CD4-positive, alpha-beta T cell treated with Interleukin-6 at 100 ng/mL for 8 hours (primary cell): ENCODE data around the gene PTPN13.

Source experiments
- DNase-seq: peaks from one replicate; pipeline ENCODE4 v3.0.0-alpha.2; 2020; ENCODE audit warnings: mixed read lengths, low spot score

Gene PTPN13, protein sequence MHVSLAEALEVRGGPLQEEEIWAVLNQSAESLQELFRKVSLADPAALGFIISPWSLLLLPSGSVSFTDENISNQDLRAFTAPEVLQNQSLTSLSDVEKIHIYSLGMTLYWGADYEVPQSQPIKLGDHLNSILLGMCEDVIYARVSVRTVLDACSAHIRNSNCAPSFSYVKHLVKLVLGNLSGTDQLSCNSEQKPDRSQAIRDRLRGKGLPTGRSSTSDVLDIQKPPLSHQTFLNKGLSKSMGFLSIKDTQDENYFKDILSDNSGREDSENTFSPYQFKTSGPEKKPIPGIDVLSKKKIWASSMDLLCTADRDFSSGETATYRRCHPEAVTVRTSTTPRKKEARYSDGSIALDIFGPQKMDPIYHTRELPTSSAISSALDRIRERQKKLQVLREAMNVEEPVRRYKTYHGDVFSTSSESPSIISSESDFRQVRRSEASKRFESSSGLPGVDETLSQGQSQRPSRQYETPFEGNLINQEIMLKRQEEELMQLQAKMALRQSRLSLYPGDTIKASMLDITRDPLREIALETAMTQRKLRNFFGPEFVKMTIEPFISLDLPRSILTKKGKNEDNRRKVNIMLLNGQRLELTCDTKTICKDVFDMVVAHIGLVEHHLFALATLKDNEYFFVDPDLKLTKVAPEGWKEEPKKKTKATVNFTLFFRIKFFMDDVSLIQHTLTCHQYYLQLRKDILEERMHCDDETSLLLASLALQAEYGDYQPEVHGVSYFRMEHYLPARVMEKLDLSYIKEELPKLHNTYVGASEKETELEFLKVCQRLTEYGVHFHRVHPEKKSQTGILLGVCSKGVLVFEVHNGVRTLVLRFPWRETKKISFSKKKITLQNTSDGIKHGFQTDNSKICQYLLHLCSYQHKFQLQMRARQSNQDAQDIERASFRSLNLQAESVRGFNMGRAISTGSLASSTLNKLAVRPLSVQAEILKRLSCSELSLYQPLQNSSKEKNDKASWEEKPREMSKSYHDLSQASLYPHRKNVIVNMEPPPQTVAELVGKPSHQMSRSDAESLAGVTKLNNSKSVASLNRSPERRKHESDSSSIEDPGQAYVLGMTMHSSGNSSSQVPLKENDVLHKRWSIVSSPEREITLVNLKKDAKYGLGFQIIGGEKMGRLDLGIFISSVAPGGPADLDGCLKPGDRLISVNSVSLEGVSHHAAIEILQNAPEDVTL (N-terminal part only)

DNA sequence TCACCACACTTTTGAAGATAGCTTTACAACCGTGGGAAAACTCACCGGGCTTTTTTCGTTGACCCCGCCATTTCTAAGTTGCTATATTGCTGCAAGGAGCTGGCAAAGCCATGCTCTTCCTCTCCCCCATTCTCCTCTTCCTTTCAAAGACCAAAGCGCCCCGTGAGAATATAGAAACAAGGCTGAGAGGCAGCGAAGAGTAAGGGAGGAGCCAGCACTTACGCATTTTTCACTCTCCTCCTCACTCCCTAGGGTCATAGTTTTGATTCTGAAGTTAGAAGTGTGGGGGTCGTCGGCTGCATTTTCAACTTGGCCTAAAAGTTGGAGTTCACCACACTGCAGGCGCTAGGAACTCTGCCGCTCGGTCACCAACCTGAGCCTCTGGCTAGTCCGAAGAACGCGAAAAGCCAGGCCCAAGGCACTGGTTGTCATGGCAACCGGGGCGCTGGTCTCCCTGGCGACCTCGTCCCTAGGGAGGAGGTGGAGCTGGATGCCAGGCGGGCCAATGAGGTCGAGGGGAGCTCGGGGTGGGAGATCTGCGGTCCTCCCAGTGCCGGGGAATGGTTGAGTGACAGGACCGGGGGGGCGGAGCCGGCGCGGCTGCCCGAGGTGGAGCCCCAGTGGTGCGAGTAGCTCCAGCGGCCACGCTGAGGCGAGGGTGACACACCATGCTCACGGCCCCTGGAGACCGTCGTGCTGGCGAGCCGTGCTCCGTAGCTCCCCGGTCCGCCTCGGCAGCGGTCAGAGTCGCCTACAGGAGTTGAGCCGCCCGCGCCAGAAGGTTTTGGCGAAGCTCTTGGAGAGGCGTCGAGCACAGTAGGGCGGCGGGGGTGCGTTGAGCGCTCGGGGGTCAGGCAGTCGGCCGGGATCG lies at the start of gene PTPN13:
PTPN13 (plus strand) TSS at position 628 of the 871 bp plus-strand sequence. CDS start 40,942 bp downstream, outside the sequence.
- DNase-seq = peak; percentile 79

DNA sequence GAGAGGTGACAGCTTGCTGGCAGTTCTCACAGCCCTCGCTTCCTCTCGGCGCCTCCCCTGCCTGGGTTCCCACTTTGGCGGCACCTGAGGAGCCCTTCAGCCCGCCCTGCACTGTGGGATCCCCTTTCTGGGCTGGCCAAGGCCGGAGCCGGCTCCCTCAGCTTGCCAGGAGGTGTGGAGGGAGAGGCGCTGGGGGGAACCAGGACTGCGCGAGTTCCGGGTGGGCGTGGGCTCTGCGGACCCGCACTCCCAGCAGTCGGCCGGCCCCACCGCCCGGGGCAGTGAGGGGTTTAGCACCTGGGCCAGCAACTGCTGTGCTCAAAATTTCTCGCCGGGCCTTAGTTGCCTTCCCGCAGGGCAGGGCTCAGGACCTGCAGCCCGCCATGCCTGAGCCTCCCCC lies 47.0 kb upstream of the PTPN13 start:
- no peak for DNase-seq

DNA sequence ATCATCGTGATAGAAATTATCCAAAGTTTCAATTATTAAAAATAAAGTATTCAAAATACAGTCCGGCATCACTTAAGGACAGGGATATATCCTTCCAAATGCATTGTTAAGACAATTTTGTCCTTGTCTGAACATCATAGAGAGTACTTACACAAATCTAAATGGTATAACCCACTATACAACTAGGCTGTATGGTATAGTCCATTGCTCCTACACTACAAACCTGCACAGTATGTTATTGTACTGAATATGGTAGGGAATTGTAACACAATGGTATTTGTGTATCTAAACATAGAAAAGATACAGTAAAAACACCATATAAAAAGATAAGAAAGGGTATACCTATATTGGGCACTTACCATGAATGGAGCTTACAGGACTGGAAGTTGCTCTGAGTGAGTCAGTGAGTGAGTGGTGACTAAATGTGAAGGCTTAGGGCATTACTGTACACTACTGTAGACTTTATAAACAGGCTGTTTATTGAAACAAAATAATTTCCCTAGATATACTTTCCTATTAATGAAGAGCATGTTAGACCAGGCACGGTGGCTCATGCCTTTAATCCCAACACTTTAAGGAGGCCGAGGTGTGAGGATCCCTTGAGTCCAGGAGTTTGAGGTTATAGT lies 44.8 kb upstream of the PTPN13 start:
- no peak for DNase-seq

DNA sequence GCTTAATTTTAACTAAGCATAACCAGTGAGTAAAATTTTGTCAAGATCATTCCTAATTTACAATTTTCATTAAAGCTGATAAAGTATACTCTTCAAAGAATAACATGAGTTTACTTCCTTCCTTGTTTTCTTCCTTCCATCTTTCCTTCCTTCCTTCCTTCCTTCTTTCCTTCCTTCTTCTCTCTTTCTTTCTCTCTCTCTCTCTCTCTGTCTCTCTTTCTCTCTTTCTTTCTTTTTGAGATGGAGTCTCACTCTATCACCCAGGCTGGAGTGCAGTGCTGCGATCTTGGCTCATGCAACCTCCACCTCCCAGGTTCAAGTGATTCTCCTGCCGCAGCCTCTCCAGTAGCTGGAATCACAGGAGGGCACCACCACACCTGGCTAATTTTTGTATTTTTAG lies 42.7 kb upstream of the PTPN13 start:
- no peak for DNase-seq

DNA sequence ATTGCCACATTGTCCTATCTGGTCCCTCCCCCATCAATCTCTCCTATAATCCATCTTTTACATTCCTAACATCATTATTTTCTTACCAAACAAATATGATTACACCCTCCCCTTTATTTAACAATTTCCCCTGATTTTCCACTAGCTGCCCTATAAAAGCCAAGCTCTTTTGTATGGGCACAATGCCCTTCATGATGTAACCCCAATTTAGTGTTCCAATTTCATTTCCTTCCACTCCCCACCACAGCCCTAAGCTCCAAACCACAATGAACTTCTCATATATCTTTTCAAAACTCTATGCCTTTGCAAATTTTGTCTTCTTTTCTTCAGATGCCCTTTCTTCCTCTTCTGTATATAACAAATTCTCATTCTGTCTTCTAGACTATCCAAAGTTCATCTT lies 39.5 kb upstream of the PTPN13 start:
- DNase-seq = peak; percentile 7

DNA sequence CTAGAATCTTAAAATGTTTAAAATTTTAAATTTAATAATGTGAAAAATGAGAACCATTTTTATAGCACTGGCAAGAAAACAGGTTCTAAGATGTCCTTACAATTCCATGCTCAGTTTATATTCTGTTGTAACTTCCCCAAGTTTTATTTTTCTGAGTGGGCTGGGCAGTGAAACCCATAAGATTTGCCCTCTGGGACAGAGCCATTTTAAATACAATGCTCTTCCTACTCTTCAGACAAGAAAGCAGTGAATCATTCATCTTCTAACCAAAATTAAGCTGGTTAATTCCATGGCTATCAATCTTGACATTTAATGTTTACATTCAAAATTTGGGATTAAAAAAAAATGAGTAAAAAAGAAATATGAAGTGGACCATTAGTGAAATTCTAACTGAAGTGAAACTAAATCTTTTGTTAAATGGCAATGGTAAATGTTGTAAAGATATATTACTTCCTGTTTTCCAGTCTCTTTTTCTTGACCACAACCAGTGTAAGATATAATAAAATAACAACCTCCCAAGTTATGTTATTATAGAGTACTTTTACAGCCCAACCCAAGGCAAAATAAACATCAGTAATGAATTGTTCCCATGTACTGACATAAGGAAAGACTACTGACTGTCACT lies 37.2 kb upstream of the PTPN13 start:
- no peak for DNase-seq

DNA sequence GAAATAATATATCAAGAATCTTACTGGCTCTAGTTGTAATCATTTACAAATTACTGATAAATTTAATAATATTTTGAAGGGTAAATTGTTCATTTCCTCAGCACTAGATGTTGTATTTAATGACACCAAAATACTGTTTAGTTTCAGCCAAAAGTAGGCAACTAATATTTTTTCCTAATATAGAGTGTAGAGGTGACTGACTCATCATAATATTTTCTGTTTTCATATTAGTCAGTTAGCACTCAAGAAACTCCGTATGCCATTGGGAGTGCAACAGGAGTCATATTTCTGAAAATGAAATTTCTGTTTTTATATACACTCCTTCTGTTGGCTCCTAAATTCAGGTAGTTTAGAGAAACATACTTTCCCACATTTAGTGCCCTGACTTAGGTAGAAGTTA lies 36.6 kb upstream of the PTPN13 start:
- DNase-seq = no peak

DNA sequence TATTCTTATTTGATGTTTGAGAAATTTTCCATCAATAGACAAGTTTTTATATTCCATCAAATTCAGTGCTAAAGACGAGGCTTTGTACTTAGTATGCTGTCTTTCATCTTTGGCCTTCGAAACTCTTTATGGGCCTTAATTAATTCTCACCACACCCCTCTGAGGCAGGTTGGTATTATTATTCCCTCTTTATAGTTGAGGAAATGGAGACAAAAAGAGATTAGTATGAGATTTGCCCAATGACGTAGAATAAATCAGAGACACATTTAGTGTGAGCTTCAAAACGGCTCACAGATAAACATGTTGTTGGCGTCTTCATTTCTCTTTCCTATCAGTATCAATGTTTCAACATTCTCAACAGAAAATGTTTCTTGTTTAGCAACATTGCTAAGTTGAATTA lies 35.9 kb upstream of the PTPN13 start:
- no peak for DNase-seq

DNA sequence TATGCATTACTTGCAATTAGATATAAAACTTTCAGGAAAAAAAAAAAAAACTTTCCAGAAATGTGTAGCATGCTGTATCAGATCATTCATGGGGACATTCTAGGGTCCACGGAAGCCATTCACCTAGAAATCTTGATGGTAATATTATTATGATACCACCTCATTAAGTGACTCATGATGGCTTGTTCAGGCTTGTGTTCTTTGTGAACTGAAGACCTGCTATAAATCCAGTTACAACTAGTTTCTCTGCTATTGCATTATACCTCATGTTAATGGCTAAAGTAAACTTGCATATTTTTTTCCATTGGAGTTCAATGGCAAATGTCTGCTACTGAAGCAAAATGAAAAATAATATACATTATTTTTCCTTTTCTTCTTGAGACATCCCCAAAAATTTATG lies 35.3 kb upstream of the PTPN13 start:
- DNase-seq = no peak

DNA sequence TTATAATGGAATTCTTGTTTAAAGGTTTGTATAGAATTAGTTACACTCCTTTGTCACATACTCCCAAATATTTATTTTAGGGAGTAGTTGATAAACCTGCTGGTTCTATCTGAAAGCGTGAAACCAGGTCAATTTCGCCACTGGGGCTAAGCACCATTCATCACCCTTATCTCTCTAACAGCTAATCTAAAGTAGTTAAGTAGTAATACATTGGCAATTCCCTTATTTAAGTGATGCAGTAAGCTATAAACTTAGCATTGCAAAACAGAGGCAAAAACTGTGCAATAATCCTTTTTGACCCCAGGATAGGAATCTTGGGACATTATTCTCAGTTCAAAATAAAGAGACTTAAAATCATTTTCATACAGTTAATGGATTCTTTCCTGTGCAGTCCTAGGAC lies 33.7 kb upstream of the PTPN13 start:
- no peak for DNase-seq

DNA sequence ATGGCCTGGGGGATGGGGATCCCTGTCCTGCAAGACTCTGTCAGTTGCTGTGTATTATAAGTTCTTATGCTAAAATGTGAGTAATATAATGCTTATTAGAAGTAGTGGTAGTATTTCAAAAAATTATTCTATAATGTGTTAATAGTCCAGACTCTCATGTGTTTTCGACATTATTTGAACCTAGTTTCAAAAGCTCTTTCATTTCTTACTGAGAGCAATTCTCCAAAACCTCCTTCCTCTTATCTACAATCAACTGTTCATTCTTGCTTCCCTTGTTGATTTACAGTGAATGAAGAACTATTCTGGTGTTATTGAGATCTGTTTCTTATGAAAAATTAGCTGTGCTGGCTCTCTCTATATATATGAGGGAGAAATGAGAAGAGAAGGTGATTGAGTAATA lies 32.9 kb upstream of the PTPN13 start:
- no peak for DNase-seq

DNA sequence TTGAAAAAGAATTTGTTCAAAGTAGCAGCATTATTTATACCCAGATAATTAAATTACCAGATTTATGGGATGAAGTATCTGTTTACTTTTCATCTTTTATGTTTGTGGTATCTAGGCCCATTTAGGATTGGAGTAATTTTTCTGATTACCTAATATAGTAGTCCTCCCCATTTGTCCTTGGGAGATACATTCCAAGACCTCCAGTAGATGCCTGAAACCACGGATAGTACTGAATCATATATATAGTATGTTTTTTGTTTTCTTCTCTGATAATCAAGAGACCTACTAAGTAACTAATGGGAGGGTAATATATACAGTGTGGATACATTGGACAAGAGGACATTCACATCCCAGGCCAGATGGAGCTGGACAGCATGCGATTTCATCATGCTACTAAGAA lies 30.7 kb upstream of the PTPN13 start:
- no peak for DNase-seq

DNA sequence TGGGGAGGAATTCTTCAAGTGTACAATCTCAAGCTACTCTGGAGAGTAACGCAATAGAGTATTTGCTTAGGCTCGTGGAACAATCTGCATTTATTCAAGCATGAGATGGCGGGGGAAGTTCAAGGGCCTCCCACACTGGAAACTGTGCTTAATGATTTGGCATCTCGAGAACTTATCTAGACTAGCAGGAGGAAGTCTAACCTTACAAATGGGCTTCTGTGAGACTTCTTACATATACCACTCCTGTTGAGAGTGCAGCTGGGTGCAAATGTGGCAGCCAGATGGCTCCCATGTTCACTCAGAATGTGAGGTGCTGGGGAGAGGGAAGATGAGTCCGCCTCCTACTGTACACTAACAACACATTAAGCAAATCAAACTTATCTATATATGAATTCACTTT lies 29.3 kb upstream of the PTPN13 start:
- no peak for DNase-seq

DNA sequence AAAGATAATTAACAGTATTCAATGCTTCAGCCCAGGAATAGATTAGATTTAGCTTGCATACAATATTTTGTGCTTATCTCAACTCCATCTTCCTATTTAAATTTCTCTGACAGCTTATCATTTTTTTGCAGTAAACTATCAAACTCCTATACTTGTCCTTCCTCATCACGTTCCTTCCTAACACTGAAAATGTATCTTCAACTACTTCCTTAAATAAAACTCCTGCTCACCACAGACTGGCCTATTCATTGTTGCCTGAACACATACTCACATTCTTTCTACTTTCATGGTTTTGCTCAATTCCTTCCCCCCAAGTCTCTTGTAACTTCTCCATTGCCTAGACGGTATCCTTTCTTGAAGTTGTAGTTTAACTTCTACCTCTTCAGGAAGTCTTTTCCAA lies 28.5 kb upstream of the PTPN13 start:
- no peak for DNase-seq

DNA sequence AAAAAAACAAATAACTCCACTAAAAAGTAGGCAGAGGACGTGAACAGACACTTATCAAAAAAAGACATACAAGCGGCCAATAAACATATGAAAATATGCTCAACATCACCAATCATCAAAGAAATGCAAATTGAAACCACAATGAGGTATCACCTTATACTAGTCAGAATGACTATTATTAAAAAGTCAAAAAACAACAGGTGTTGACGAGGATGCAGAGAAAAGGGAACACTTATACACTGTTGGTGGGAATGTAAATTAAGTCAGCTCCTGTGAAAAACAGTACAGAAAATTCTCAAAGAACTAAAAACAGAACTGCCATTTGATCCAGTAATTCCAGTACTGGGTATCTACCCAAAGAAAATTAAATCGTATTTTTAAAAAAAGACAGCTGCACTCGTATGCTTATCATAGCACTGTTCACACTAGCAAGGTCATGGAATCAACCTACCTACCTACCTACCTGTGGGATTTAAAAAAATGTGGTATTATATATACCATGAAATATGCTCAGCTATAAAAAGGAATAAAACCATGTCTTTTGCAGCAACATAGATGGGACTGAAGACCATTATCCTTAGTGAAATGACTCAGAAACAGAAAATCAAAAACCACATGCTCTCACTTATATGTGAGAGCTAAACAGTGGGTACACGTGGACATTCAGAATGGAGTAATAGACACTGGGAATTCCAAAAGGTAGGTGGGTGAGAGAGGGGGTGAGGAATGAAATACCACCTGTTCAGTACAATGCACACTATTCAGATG lies 24.8 kb upstream of the PTPN13 start:
- DNase-seq = no peak

DNA sequence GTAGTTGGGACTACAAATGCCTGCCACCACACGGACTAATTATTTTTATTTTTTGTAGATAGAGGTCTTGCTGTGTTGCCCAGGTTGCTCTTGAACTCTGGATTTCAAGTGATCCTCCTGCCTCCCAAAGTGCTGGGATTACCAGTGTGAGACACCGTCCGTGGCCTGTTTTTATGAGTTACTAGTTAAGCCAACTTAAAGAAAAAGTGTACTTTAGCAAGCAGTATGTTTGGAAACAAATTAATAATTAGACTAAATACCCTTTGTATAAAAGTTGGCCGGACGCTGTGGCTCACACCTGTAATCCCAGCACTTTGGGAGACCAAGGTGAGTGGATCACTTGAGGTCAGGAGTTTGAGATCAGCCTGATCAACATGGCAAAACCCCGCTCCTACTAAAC lies 14.2 kb upstream of the PTPN13 start:
- no peak for DNase-seq

DNA sequence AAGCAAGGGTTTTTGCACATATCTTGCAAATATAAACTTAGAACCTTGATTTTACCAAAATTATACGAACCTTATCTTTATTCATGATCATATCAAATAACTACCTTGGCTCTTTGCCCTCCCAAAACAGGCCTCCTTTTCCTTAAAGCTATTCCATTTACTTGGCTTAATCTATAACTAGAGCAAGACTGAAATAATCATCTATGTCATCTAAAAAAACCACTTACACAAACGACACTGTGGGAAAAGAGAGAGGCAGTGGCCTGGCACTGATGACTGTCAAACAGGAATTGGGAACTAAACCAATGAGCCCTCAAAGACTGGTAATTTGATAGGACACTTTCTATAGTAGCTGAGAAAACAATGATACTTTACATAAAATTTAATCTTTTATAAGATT lies 11.7 kb upstream of the PTPN13 start:
- DNase-seq = no peak

DNA sequence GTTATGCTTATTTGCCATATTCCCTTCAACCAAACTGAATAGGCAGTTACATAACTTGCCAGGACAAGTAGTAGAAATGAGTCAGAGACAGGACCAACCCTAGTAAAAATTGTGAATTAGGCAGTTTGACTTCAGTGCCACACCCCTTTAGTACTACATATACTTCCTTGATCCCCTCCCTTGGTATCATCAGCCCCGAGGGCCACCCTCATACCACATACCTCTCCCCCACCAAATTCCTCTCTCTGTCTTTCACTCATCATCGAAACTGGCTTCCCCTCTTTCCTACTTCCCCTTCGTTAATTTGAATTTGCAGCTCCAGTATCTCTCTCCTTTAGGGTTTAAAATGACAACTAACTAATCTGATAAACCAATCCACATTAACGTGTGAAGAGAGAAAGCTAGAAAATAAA lies 7.9 kb upstream of the PTPN13 start:
- no peak for DNase-seq

DNA sequence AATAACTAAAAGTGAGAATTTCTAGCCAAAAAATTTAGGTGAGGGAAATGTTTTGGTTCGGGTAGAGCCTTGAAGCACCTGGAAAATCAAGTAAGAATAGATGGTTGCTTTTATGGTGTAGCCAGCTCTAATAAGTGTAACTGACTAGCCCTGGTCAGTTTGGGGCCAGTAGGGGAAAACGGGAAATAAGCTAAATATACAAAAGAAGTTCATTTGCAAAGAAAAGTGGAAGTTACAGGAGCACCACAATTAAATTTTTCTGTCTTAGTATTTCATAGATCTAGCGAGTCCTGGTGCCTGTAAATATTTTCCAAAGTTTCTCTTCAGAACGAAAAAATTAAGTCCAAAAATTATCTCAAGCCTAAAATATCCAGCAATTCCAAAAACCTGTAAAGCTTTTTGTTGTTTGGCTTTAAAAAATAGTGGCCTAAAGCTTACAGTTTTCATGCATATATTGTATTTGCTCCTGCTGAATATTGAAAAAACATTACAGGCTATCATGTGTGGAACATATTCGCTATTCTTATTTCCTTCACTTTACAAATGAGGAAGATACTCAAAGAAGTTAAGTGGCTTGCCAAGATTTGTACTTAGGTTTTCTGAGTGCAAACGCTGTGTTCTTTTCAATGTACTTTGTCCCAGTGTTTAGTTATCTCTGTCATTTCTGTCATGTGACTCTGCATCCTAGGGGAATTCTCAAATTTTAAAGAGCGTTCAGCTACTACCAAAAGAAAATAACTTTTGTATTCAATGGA lies 7.3 kb upstream of the PTPN13 start:
- no peak for DNase-seq
